NCI-H1436 treated with DMSO at 0.1 percent for 48 hours (cell line): ENCODE measurements around the gene DNAJA1.

Experiments used
- DNase-seq: peaks from one replicate; lab custom pipeline; 2025; lab: John Stamatoyannopoulos, UW

The DNAJA1 gene

GRCh38 chr9:33029231-33029786 lies 4.2 kb downstream of the DNAJA1 start:
- DNase-seq, result no peak

GRCh38 chr9:33030285-33030684 lies 5.2 kb downstream of the DNAJA1 start:
- no peak for DNase-seq

- DNase-seq, result no peak
Observed at GRCh38 chr9:33032292-33032691, 7.2 kb downstream of the DNAJA1 start.

- no peak for DNase-seq
Observed at GRCh38 chr9:33032865-33033264, 7.8 kb downstream of the DNAJA1 start.

GRCh38 chr9:33040792-33041431 lies 15.8 kb downstream of the DNAJA1 start:
- no peak for DNase-seq

GRCh38 chr9:33041432-33042188 lies 16.5 kb downstream of the DNAJA1 start:
- no peak for DNase-seq

- no peak for DNase-seq
Observed at GRCh38 chr9:33042473-33042872, 17.4 kb downstream of the DNAJA1 start.

GRCh38 chr9:33043671-33044070 lies 18.6 kb downstream of the DNAJA1 start:
- no peak for DNase-seq

- peak; percentile 81 for DNase-seq
Observed at GRCh38 chr9:33044162-33044673, 19.1 kb downstream of the DNAJA1 start.

GRCh38 chr9:33044677-33045282 lies 19.7 kb downstream of the DNAJA1 start:
- DNase-seq, result no peak

DNA sequence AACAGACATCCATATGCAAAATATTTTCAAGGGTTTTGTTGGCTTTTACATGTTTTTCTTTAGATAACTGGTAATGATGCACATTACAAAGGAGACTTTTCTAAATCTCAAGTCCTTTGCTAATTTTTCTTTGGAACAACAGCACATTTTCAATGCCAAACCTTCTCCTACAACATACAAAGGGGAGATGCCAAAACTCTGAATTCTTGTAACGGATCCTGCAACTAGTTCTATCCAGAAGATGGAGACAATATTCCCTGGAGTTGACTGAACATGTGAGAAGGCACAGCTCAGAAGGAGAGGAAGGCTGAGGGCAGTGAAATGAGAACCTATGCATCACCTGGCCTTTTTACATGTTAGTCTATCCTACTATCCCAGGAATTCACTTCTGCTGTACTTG lies 21.0 kb downstream of the DNAJA1 start:
- no peak for DNase-seq

DNA sequence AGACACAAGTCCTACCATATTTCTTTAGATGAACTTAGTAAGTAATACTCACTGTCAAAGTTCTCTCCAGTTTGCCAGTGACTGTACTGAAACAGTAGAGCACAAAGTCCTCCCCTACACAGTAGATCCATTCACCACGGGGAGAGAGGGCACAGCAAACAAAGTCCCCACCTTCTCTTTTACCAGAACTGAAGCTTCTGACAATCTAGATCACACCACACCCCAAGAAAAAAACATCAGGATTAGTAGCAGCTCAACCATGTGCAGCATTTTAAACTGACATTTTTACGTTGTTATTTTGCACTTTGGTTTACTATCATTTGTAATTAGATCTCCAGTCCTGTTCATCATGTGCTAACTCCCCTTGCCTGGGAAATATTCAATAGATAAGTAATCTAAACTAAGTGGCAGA lies 23.0 kb downstream of the DNAJA1 start:
- DNase-seq, result no peak

- no peak for DNase-seq
Observed at GRCh38 chr9:33049680-33050361, 24.7 kb downstream of the DNAJA1 start.

DNA sequence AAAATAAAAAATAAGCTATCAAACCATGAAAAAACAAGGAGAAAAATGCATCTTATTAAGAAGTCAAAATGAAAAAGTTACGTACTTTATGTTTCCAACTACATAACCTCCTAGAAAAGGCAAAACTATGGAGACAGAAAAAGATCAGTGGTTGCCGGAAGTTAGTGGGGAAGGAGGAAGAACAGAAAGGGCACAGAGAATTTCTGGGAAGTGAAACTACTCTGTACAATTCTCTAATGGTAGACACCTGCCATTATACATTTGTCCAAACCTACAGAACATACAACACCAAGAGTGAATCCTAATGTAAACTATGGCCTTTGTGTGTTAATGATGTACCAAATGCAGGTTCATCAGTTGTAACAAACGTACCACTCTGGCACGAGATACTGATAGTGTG lies 26.1 kb downstream of the DNAJA1 start:
- no peak for DNase-seq

- DNase-seq, result no peak
Observed at GRCh38 chr9:33065157-33066076, 40.3 kb downstream of the DNAJA1 start.

- DNase-seq, result no peak
Observed at GRCh38 chr9:33068991-33069390, 43.9 kb downstream of the DNAJA1 start.

DNA sequence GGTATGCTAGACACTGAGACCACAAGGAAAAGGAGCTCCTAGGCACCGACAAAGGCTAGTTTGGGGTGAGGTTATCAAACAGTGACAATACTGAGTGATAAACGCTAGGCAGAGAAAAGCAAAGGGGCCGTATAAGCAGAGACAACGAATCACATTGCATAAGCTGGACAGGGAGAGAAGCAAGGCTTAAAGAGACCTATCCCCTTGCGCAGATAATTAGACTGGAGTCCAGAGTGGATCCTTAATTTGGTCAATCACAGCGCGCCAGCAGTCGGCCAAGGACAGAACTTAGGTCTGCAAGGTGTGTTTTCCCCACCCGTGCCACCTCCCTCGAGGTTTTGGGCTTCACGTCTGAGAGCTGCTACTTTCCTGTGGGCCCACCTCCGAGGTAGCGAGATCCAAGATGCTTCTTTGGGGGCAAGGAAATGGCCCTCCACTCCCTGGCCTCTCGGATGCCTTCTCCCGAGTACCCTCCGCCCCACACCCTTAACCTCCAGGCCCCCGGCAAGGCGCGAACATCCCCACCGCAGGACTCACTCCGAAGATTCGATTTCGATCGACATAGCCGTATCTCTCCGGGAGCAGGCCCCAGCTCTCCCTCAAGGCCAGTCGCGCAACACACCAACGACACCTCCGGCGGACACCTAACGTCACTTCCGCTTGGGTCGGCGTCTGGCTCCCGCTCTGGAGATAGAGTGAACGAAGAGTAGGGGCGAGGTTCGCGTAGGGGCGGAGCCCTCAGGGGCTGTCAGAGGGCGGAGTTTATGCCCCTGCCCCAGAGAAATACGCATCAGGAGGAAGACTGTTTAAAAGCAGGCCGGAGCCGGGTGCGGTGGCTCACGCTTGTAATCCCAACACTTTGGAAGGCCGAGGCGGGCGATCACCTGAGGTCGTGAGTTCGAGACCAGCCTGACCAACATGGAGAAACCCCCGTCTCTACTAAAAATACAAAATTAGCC lies 51.3 kb downstream of the DNAJA1 start, which contains the start of gene SMU1:
TSS of gene SMU1 (minus strand) at position 629 of the 959 bp plus-strand sequence. CDS start at position 563, 66 bp downstream.
- DNase-seq, result peak; percentile 85

- DNase-seq, result no peak
Observed at GRCh38 chr9:33080534-33080933, 55.5 kb downstream of the DNAJA1 start.

DNA sequence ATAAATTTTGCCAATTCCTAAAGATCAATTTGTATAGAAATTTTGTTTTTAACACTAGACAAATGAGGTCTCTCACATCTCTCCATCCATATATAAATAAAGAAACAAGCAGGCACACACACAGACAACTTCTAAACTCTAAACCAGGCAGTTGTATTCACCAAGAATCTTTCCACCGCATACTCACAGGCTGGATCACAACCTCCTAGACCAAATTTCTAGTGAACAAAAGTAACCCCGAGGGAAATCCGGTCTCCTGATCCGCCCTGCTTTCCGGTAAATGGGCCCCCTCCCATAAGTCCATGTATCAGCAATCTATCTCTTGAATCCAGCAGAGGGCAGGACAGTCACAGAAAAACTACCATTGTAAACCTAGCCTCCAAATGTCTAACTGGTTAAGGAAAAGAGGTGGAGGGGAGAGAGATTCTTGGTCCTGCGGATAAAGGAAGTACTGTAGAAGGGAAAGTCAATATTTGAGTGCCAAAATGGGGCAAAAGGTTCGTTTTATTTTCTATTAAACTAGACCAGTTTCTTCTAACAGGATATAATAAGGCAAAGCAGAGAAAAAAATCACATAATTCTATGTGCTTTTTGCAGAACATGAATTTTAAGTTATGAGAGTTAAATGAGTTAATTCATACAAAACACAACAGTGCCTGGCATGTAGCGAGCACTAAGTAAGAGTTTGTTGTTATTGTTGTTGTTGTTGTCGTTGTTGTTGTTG lies 56.2 kb downstream of the DNAJA1 start:
- peak; percentile 70 for DNase-seq
